SU-DHL-6 (cell line): ENCODE results near the gene IFI6.

Source experiments
- EZH2phosphoT487 ChIP-seq: fragments of 200-600 bp; sonication (generic), shearing (Covaris generic); conservative IDR thresholded peaks from 2 replicates; pipeline ENCODE4 v1.6.1; 2018; ENCODE audit warnings: mild to moderate bottlenecking, antibody characterized with exemption, low read length, moderate library complexity, mixed read lengths
- TF ChIP-seq, protein P1 (sequence below): fragments of 200-600 bp; sonication (generic); IDR thresholded peaks from one replicate; pipeline ENCODE4 v1.5.1; 2017; ENCODE audit warnings: antibody characterized with exemption, mild to moderate bottlenecking, low read length, moderate library complexity; ENCODE audit not compliant: insufficient read depth, poor library complexity, severe bottlenecking

DNA sequence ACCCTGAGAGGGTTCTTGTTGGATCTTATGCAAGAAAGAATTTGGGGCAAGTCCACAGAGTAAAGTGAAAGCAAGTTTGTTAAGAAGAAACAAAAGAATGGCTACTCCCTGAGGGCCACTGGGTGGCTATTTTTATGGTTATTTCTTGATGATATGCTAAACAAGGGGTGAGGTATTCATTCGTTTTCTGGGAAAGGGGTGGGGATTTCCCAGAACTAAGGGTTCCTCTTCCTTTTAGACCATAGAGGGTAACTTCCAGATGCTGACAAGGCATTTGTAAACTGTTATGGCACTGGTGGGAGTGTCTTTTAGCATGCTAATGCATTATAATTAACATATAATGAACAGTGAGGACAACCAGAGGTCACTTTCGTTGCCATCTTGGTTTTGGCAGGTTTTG is 18.2 kb upstream of the IFI6 start:
- TF ChIP-seq, protein P1, sequence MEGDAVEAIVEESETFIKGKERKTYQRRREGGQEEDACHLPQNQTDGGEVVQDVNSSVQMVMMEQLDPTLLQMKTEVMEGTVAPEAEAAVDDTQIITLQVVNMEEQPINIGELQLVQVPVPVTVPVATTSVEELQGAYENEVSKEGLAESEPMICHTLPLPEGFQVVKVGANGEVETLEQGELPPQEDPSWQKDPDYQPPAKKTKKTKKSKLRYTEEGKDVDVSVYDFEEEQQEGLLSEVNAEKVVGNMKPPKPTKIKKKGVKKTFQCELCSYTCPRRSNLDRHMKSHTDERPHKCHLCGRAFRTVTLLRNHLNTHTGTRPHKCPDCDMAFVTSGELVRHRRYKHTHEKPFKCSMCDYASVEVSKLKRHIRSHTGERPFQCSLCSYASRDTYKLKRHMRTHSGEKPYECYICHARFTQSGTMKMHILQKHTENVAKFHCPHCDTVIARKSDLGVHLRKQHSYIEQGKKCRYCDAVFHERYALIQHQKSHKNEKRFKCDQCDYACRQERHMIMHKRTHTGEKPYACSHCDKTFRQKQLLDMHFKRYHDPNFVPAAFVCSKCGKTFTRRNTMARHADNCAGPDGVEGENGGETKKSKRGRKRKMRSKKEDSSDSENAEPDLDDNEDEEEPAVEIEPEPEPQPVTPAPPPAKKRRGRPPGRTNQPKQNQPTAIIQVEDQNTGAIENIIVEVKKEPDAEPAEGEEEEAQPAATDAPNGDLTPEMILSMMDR: no peak
- TF ChIP-seq EZH2phosphoT487: no peak
